Measurements from ENCODE around the gene ARHGAP15.

ARHGAP15 gene

GRCh38 chr2:143246246-143246645 is 117.0 kb downstream of the ARHGAP15 start:
- Histone ChIP-seq H3K27me3 (ENCODE audit: insufficient read depth, low read depth, severe bottlenecking) (no peaks in the 10 kb centered on the region), H3K36me3 (no peaks in the 10 kb centered on the region), H3K27ac (no peak overlapping the region), H3K9me3 (ENCODE audit: severe bottlenecking) (no peaks in the 10 kb centered on the region), H3K4me3 (ENCODE audit: low read depth, low read length) (no peak overlapping the region)
- DNase-seq: no peak
- no peak for TF ChIP-seq CTCF (IDR thresholded peaks at IDR 0.05; ENCODE audit: low read depth, low read length)

DNA sequence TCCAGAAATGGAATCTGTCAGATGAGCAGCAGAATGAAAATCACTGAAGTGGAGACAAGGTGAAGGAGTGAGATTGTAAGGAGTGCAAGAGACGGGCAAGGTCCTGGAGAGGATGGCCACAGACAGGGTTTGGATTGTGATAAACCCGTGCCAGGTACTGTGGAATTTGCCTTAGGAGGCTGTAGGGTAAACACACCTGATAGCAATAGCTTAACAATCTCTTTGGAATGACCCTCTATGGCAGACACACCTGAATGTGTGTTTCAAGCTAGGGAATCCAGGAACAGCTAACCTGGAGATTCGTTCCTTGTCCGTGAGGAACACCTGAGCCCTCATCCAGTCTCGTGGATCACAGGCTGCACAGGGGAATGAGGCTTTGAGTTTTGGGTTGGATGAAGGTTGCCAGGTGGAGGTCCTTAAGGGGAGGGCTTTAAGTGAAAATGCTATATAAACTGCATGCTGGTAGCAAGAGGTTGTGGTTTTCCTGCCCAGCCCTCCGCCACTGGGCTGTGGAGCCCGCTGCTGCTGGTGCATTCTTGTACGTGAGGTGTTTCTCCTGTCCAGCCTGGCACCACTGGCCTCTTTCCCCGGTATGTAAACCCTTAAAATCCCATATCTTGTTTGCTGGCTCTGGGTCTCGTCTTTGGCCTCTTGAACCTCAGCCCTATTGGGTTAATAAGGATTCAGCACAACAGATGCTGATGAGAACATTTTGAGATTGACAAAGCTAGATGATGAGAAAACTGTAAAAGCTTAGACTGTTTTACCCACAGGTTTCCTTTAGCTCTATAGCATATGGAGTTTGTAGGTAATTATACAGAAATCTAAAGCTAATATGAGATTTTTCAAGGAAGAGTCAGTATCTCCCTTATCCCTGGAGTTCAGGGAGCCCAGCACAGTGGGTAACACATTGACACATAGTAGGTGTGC is 117.9 kb downstream of the ARHGAP15 start:
- DNase-seq: no peak
- no peak for TF ChIP-seq CTCF (IDR thresholded peaks at IDR 0.05; ENCODE audit: low read depth, low read length)
- Histone ChIP-seq H3K9me3 (ENCODE audit: severe bottlenecking) (no peaks in the 10 kb centered on the region), H3K4me3 (ENCODE audit: low read depth, low read length) (no peak overlapping the region), H3K27me3 (ENCODE audit: insufficient read depth, low read depth, severe bottlenecking) (no peaks in the 10 kb centered on the region), H3K36me3 (no peaks in the 10 kb centered on the region), H3K27ac (no peak overlapping the region)

DNA sequence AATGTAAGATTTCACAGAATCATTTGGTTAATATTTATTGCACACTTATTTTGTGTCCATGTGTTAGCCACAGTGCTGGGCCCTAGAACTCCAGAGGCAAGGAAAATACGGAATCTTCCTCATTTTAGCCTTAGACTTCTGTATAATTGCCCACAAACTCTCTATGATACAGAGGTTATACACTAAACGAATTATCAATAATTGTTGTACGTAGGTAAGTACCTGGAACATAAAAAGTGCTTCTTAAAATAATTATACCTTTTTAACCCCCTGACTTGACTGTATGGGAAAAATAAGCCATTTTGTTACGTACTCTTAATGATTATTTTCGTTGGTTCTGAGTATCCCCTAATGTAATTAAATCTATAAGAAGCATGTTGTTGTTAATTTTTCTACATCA is 119.4 kb downstream of the ARHGAP15 start:
- no peaks in the 10 kb centered on the region for H3K27me3 ChIP-seq (ENCODE audit: insufficient read depth, low read depth, severe bottlenecking)
- no peak for DNase-seq
- no peaks in the 10 kb centered on the region for H3K9me3 ChIP-seq (ENCODE audit: severe bottlenecking)
- no peak overlapping the region for H3K4me3 ChIP-seq (ENCODE audit: low read depth, low read length)
- no peak for TF ChIP-seq CTCF (IDR thresholded peaks at IDR 0.05; ENCODE audit: low read depth, low read length)
- H3K27ac ChIP-seq: no peak overlapping the region
- no peaks in the 10 kb centered on the region for H3K36me3 ChIP-seq

DNA sequence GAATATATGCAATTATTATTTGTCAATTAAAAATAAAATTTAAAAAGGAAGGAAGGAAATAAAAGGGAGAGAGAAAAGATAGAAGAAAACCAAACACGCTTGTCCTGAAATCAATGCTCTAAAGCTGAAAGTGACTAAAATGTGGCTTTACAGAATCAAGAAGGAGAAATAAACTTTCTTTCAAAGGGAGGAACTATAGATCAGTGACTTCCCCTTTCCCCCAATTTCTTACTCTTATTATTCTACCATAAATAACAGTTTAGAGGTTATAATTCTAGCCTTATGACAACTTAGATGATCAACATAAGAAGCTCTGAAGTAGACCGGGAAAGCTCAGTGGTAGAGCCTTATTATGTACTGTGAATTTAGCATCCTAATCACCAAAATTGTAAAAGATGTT is 122.5 kb downstream of the ARHGAP15 start:
- H3K36me3 ChIP-seq: no peaks in the 10 kb centered on the region
- H3K9me3 ChIP-seq (ENCODE audit: severe bottlenecking): no peaks in the 10 kb centered on the region
- no peaks in the 10 kb centered on the region for H3K27me3 ChIP-seq (ENCODE audit: insufficient read depth, low read depth, severe bottlenecking)
- H3K27ac ChIP-seq: no peak overlapping the region
- DNase-seq: no peak
- no peak overlapping the region for H3K4me3 ChIP-seq (ENCODE audit: low read depth, low read length)
- no peak for TF ChIP-seq CTCF (IDR thresholded peaks at IDR 0.05; ENCODE audit: low read depth, low read length)

DNA sequence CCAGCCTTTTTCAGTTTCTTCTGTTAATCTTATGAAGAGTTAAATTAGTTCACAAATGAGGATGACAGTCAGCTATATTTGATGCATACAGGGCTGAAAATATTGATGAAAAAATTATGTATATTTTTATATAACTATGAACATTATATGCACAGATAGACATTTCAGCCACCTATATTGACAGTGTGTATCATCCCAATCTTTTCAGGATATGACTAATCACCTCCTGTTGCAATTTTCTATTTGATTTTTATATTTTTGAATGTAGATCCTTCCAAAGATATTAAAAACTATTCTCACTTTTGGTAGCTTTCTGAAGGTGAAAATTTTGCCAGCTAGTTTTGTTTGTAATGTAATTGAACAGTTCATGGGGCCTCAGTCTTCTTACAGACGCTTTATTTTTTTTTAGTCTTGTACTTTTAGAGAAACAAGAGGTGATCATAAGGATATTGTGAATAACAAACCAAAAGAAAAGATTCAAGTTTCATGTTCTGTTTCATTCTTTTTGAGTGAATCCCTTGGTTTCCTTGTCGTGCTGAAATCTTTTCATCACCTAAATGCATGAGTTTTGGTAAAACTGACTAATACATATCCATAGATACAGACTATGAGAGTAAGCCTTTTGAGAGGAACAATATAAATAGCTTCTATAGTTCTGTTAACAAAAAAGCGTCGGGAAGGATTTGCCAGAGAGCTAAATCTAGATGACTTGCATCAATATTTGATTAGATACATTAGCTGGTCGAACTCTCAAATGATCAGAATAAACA is 123.1 kb downstream of the ARHGAP15 start:
- Histone ChIP-seq H3K27me3 (ENCODE audit: insufficient read depth, low read depth, severe bottlenecking) (no peaks in the 10 kb centered on the region), H3K27ac (no peak overlapping the region), H3K4me3 (ENCODE audit: low read depth, low read length) (no peak overlapping the region), H3K9me3 (ENCODE audit: severe bottlenecking) (no peaks in the 10 kb centered on the region), H3K36me3 (no peaks in the 10 kb centered on the region)
- no peak for DNase-seq
- TF ChIP-seq CTCF (IDR thresholded peaks at IDR 0.05; ENCODE audit: low read depth, low read length): no peak
